ENCODE measurements around the gene GAB1. TPM values are rescaled to one million over a fixed set of nuclear protein-coding genes. Genes with fewer than 3 reads are reported as not detected.

The GAB1 gene
- total and polyA plus RNA-seq, 2 of the 13 experiments (the other 11 are each of a cell fraction or from before 2014, with no cell fraction given), result 8.7 to 14.7 TPM

- no peak for TF ChIP-seq DZIP1 (CRISPR knock-in tag; IDR thresholded peaks at IDR 0.05)
- TF ChIP-seq THAP11 (CRISPR knock-in tag; IDR thresholded peaks at IDR 0.05), result peak; percentile 63
Observed at GRCh38 chr4:143337600-143338287, 1.1 kb downstream of the GAB1 start (continued).

GRCh38 chr4:143338313-143338712, 1.6 kb downstream of the GAB1 start:
- Histone ChIP-seq H3K4me1 (ENCODE audit: insufficient read depth, low read length) (peaks cover 27% of the 10 kb centered on the region), H3K36me3 (replicated peaks in 1 of 2; ENCODE audit: control insufficient read depth in 1 of 2, insufficient read depth in 2 of 2, low read length in 2 of 2) (peaks cover 0 to 1% of the 10 kb centered on the region in 2 experiments; a peak in 1 of 5 replicates), H3K9ac (ENCODE audit: insufficient read depth, low read depth, low read length) (peak overlapping the region; percentile 53; the same call in 1 of the 2 replicates), H3K4me2 (ENCODE audit: low read depth, low read length) (peak overlapping the region; percentile 90), H3K4me3 (replicated peaks in 1 of 3; ENCODE audit: insufficient read depth in 1 of 3, low read depth in 2 of 3, low read length in 3 of 3) (peak overlapping the region; percentile 86 to 99 (median 89); a peak in 5 of 6 replicates), H3K79me2 (ENCODE audit: insufficient read depth, low read length) (peaks cover 53% of the 10 kb centered on the region), H4K20me1 (ENCODE audit: insufficient read depth, low read length) (peaks cover 9% of the 10 kb centered on the region), H3K9me3 (ENCODE audit: low read length) (no peaks in the 10 kb centered on the region), H2AFZ (ENCODE audit: low read length) (no peak overlapping the region), H3K27ac (ENCODE audit: extremely low read length, insufficient read depth, low read length) (peak overlapping the region; percentile 88), H3K27me3 (ENCODE audit: control insufficient read depth in 1 of 2, insufficient read depth in 2 of 2, low read length in 2 of 2) (no peaks in the 10 kb centered on the region)
- CTCF ChIA-PET (ENCODE audit: low intra/inter-chr PET ratio, low total read pairs), result no interaction called here
- intact Hi-C loops (cut with micrococcal nuclease; ENCODE audit: unreplicated experiment), result loop anchor here (5.0 to 10.0 kb wide), 5 partner anchors 39 to 176 kb away; partner anchors contain the start of gene SMARCA5
- POLR2A ChIA-PET, result interaction anchor here (1.0 to 2.2 kb wide), 5 partner anchors 46 to 176 kb away, joined by 4 to 14 read pairs (median 8); partner anchors contain the start of genes SMARCA5 and USP38
- in situ Hi-C loops (cut with HindIII; ENCODE audit: extremely low pct_ligation_motif_present, low pct_unique_long_range_greater_than_20kb), result no loop called here
- DNase-seq (ENCODE audit: low spot score) (no peak), ATAC-seq (no peak), FAIRE-seq (no peak)
- WGBS (ENCODE audit: low lambda C conversion rate), result 34% methylated on average over 5 of the region's 5 CpGs
- BruUV-seq (replicated peaks), result no TSS peak
- TF ChIP-seq ZNF773 (CRISPR knock-in tag; IDR thresholded peaks at IDR 0.05; ENCODE audit: borderline replicate concordance) (no peak), ZSCAN5A (CRISPR knock-in tag; IDR thresholded peaks at IDR 0.05; ENCODE audit: borderline replicate concordance) (no peak), RBM22 (optimal IDR thresholded peaks at IDR 0.05; ENCODE audit: low read length) (no peak), ZNF879 (CRISPR knock-in tag; IDR thresholded peaks at IDR 0.05) (no peak), TEF (CRISPR knock-in tag; IDR thresholded peaks at IDR 0.05) (no peak), ZNF543 (CRISPR knock-in tag; IDR thresholded peaks at IDR 0.05) (no peak), ZFYVE20 (CRISPR knock-in tag; IDR thresholded peaks at IDR 0.05; ENCODE audit: borderline replicate concordance, low read depth) (no peak), SAP130 (CRISPR knock-in tag; IDR thresholded peaks at IDR 0.05; ENCODE audit: low read depth) (no peak), TAF1 (CRISPR knock-in tag; IDR thresholded peaks at IDR 0.05) (no peak), ZNF180 (CRISPR knock-in tag; IDR thresholded peaks at IDR 0.05; ENCODE audit: borderline replicate concordance, low read depth) (no peak)
